Measurements from ENCODE around the gene NAXD.
"Not testable (repeated sequence)": the region's sequence is repeated elsewhere in the genome, so short reads cannot be mapped to it uniquely, and the experiment has no call there.

Gene NAXD

DNA sequence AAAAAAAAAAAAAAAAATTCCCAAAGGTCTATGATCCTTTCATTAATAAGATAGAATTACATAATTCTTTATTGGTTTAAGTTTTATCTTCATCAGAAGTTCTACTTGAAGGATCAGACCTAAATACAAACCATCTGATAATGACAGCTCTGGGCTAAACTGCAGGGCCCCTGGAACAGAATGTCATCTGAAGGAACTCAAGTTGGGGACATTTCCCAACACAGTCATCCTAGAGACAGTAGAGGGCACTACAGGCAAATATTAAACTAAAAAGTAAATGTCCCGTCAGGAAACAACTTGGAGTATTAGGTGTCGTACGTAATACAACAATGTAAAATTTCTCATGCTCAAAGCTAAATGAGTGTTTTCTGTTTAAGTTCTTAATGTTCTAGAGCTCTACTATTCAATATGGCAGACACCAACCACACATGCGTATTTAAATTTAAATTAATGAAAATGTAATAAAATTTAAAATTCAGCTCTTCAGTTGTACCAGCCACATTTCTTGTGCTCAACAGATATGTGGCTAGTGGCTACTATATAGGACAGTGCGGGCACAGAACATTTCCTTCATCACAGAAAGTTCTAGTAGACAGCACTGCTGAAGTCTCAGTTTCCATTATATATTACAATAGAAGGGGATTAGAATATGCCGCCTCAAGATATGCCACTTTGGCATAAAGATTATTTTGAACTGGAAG, 21.8 kb upstream of the NAXD start:
- H3K4me1 ChIP-seq (ENCODE audit: control insufficient read depth, insufficient read depth, low read length): peaks cover 2% of the 10 kb centered on the region; the same call in 1 of the 2 replicates
- H3K27me3 ChIP-seq (ENCODE audit: control insufficient read depth, insufficient read depth, low read length): no peaks in the 10 kb centered on the region
- H3K4me3 ChIP-seq (ENCODE audit: low read length): no peak overlapping the region
- H3K9me3 ChIP-seq (ENCODE audit: control insufficient read depth, insufficient read depth, low read length): no peaks in the 10 kb centered on the region
- no peak for DNase-seq (ENCODE audit: low read depth, low spot score)
- WGBS (ENCODE audit: insufficient coverage, insufficient read length): no CpG with 5 or more reads among the region's 6 CpGs
- H3K36me3 ChIP-seq (ENCODE audit: control insufficient read depth, insufficient read depth, low read length): no peaks in the 10 kb centered on the region
- H3K27ac ChIP-seq (ENCODE audit: low read length): no peak overlapping the region

GRCh38 chr13:110597041-110597689, 18.2 kb upstream of the NAXD start:
- DNase-seq (ENCODE audit: low read depth, low spot score): no peak
- H3K27ac ChIP-seq (ENCODE audit: low read length): no peak overlapping the region
- no peaks in the 10 kb centered on the region for H3K27me3 ChIP-seq (ENCODE audit: control insufficient read depth, insufficient read depth, low read length)
- no peak overlapping the region for H3K4me3 ChIP-seq (ENCODE audit: low read length)
- WGBS (ENCODE audit: insufficient coverage, insufficient read length): no CpG with 5 or more reads among the region's 16 CpGs
- H3K4me1 ChIP-seq (ENCODE audit: control insufficient read depth, insufficient read depth, low read length): no peaks in the 10 kb centered on the region
- H3K36me3 ChIP-seq (ENCODE audit: control insufficient read depth, insufficient read depth, low read length): no peaks in the 10 kb centered on the region
- H3K9me3 ChIP-seq (ENCODE audit: control insufficient read depth, insufficient read depth, low read length): no peaks in the 10 kb centered on the region

GRCh38 chr13:110600261-110600819, 15.0 kb upstream of the NAXD start:
- WGBS (ENCODE audit: insufficient coverage, insufficient read length): no CpG with 5 or more reads among the region's 10 CpGs

DNA sequence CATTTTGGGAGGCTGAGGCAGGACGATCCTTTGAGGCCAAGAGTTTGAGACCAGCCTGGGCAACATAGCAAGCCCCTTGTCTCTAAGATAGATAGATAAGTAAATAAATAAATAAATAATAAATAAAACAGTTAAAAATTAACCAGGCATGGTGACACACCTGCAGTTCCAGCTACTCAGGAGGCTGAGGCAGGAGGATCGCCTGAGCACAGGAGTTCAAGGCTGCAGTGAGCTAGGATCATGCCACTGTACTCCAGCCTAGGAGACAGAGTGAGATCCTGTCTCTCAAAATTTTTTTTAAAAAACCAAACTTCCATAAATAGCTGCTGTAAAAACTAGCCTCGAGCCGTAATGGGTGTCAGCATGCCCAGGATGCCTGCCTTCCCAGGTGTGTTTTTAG, 14.4 kb upstream of the NAXD start:
- no CpG with 5 or more reads among the region's 4 CpGs for WGBS (ENCODE audit: insufficient coverage, insufficient read length)
- H3K4me3 ChIP-seq (ENCODE audit: low read length): no peak overlapping the region
- no peak for DNase-seq (ENCODE audit: low read depth, low spot score)

More at GRCh38 chr13:110600261-110600819, 15.0 kb upstream of the NAXD start:
- no peaks in the 10 kb centered on the region for H3K36me3 ChIP-seq (ENCODE audit: control insufficient read depth, insufficient read depth, low read length)
- H3K9me3 ChIP-seq (ENCODE audit: control insufficient read depth, insufficient read depth, low read length): no peaks in the 10 kb centered on the region
- no peak for DNase-seq (ENCODE audit: low read depth, low spot score)
- H3K27ac ChIP-seq (ENCODE audit: low read length): no peak overlapping the region
- no peaks in the 10 kb centered on the region for H3K4me1 ChIP-seq (ENCODE audit: control insufficient read depth, insufficient read depth, low read length)
- H3K4me3 ChIP-seq (ENCODE audit: low read length): no peak overlapping the region
- no peaks in the 10 kb centered on the region for H3K27me3 ChIP-seq (ENCODE audit: control insufficient read depth, insufficient read depth, low read length)

DNA sequence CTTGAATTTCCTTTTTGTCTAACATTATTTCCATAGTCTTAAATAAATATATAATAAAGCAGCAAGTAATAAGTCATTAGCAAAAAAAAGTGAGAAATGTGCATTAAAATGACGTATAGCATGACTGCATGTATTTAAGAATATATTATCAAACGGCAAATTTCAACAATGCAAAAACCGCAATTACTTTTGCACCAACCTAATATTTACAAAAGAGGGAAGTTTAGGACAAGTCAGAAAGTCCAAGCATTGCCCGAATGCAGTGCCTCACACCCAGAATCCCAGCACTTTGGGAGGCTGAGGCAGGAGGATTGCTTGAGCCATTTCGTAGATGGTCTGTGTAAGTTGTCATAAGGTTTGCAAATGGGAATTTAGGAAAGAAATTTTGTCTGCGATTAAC, 10.2 kb upstream of the NAXD start:
- WGBS (ENCODE audit: insufficient coverage, insufficient read length): 100% methylated on average over 1 of the region's 6 CpGs
- no peaks in the 10 kb centered on the region for H3K27me3 ChIP-seq (ENCODE audit: control insufficient read depth, insufficient read depth, low read length)
- H3K4me3 ChIP-seq (ENCODE audit: low read length): no peak overlapping the region
- no peaks in the 10 kb centered on the region for H3K9me3 ChIP-seq (ENCODE audit: control insufficient read depth, insufficient read depth, low read length)
- DNase-seq (ENCODE audit: low read depth, low spot score): no peak
- no peak overlapping the region for H3K27ac ChIP-seq (ENCODE audit: low read length)
- no peaks in the 10 kb centered on the region for H3K36me3 ChIP-seq (ENCODE audit: control insufficient read depth, insufficient read depth, low read length)
- H3K4me1 ChIP-seq (ENCODE audit: control insufficient read depth, insufficient read depth, low read length): peaks cover 1% of the 10 kb centered on the region; the same call in 1 of the 2 replicates

More for the DNA sequence above, 14.4 kb upstream of the NAXD start:
- H3K27me3 ChIP-seq (ENCODE audit: control insufficient read depth, insufficient read depth, low read length): no peaks in the 10 kb centered on the region
- H3K36me3 ChIP-seq (ENCODE audit: control insufficient read depth, insufficient read depth, low read length): no peaks in the 10 kb centered on the region
- H3K4me1 ChIP-seq (ENCODE audit: control insufficient read depth, insufficient read depth, low read length): no peaks in the 10 kb centered on the region
- H3K9me3 ChIP-seq (ENCODE audit: control insufficient read depth, insufficient read depth, low read length): no peaks in the 10 kb centered on the region
- no peak overlapping the region for H3K27ac ChIP-seq (ENCODE audit: low read length)

DNA sequence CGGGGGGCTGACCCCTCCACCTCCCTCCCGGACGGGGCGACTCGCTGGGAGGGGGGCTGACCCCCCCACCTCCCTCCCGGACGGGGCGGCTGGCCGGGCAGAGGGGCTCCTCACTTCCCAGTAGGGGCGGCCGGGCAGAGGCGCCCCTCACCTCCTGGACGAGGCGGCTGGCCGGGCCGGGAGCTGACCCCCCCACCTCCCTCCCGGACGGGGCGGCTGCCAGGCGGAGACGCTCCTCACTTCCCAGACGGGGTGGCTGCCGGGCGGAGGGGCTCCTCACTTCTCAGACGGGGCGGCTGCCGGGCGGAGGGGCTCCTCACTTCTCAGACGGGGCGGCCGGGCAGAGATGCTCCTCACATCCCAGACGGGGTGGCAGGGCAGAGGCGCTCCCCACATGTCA, 9.1 kb upstream of the NAXD start:
- no CpG with 5 or more reads among the region's 33 CpGs for WGBS (ENCODE audit: insufficient coverage, insufficient read length)
- not testable (repeated sequence) for H3K27me3 ChIP-seq (ENCODE audit: control insufficient read depth, insufficient read depth, low read length); H3K4me3 ChIP-seq (ENCODE audit: low read length); H3K9me3 ChIP-seq (ENCODE audit: control insufficient read depth, insufficient read depth, low read length); H3K27ac ChIP-seq (ENCODE audit: low read length); H3K4me1 ChIP-seq (ENCODE audit: control insufficient read depth, insufficient read depth, low read length); DNase-seq (ENCODE audit: low read depth, low spot score); H3K36me3 ChIP-seq (ENCODE audit: control insufficient read depth, insufficient read depth, low read length)

- no peaks in the 10 kb centered on the region for H3K36me3 ChIP-seq (ENCODE audit: control insufficient read depth, insufficient read depth, low read length)
- no CpG with 5 or more reads among the region's 3 CpGs for WGBS (ENCODE audit: insufficient coverage, insufficient read length)
- H3K27ac ChIP-seq (ENCODE audit: low read length): no peak overlapping the region
- no peak overlapping the region for H3K4me3 ChIP-seq (ENCODE audit: low read length)
- H3K9me3 ChIP-seq (ENCODE audit: control insufficient read depth, insufficient read depth, low read length): no peaks in the 10 kb centered on the region
- DNase-seq (ENCODE audit: low read depth, low spot score): no peak
- peaks cover 4% of the 10 kb centered on the region for H3K4me1 ChIP-seq (ENCODE audit: control insufficient read depth, insufficient read depth, low read length)
- no peaks in the 10 kb centered on the region for H3K27me3 ChIP-seq (ENCODE audit: control insufficient read depth, insufficient read depth, low read length)
Observed at GRCh38 chr13:110607675-110608224, 7.6 kb upstream of the NAXD start.

- H3K36me3 ChIP-seq (ENCODE audit: control insufficient read depth, insufficient read depth, low read length): no peaks in the 10 kb centered on the region
- no peaks in the 10 kb centered on the region for H3K27me3 ChIP-seq (ENCODE audit: control insufficient read depth, insufficient read depth, low read length)
- no peak for DNase-seq (ENCODE audit: low read depth, low spot score)
- H3K27ac ChIP-seq (ENCODE audit: low read length): no peak overlapping the region
- peaks cover 6% of the 10 kb centered on the region for H3K4me1 ChIP-seq (ENCODE audit: control insufficient read depth, insufficient read depth, low read length)
- no peak overlapping the region for H3K4me3 ChIP-seq (ENCODE audit: low read length)
- no CpG with 5 or more reads among the region's 12 CpGs for WGBS (ENCODE audit: insufficient coverage, insufficient read length)
- H3K9me3 ChIP-seq (ENCODE audit: control insufficient read depth, insufficient read depth, low read length): no peaks in the 10 kb centered on the region
Observed at GRCh38 chr13:110610955-110611595, 4.3 kb upstream of the NAXD start.

DNA sequence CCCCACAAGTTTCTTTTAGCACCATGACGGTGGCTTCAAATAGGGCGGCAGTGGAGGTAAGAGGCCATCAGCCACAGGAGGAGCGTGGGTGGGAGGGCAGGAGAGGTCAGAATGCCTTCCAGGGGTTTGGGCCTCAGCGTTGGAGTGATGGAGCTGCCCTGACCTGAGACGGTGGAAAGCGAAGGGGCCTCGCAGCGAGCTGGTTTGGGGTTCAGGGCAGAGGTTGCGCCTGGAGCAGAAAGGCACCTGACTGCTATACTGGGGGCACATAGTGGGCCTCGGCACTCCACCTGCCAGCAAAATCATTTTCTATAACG, 382 bp upstream of the NAXD start:
- Histone ChIP-seq H3K27ac (ENCODE audit: low read length) (no peak overlapping the region), H3K27me3 (ENCODE audit: control insufficient read depth, insufficient read depth, low read length) (no peaks in the 10 kb centered on the region), H3K4me3 (ENCODE audit: low read length) (peak overlapping the region; percentile 1; the same call in 1 of the 2 replicates), H3K36me3 (ENCODE audit: control insufficient read depth, insufficient read depth, low read length) (no peaks in the 10 kb centered on the region), H3K9me3 (ENCODE audit: control insufficient read depth, insufficient read depth, low read length) (no peaks in the 10 kb centered on the region), H3K4me1 (ENCODE audit: control insufficient read depth, insufficient read depth, low read length) (peaks cover 7% of the 10 kb centered on the region)
- no CpG with 5 or more reads among the region's 11 CpGs for WGBS (ENCODE audit: insufficient coverage, insufficient read length)
- no peak for DNase-seq (ENCODE audit: low read depth, low spot score)

Data from iPS DF 6.9 (cell line).